HL-60 (cell line): ENCODE results near the gene KIAA0319L.

Experiments
- DNase-seq, 2 experiments: peaks; one replicate each; pipeline ENCODE4 v3.0.0-alpha.2; 2010 to 2020; ENCODE audit warnings: low read depth in 1 of 2, low spot score in 1 of 2
- H3K27ac ChIP-seq: fragments of 250-450 bp; sonication (Bioruptor Pico); replicated peaks from 2 replicates; pipeline ENCODE4 v1.5.1; 2020; ENCODE audit warnings: mild to moderate bottlenecking, moderate library complexity
- H3K27me3 ChIP-seq: fragments of 250-450 bp; sonication (Bioruptor Pico); 2 replicates; pipeline ENCODE4 v1.5.1; 2021; ENCODE audit warnings: mild to moderate bottlenecking, moderate library complexity; ENCODE audit not compliant: insufficient read depth, poor library complexity, severe bottlenecking
- H3K4me3 ChIP-seq: replicated peaks from 2 replicates; pipeline ENCODE4 v1.5.1; 2011; ENCODE audit warnings: mild to moderate bottlenecking, control low read depth, low read length; ENCODE audit not compliant: insufficient read depth
- CTCF ChIP-seq: IDR thresholded peaks from one replicate; pipeline ENCODE4 v1.5.1; 2011; ENCODE audit warnings: low read length, control low read depth, inconsistent platforms; ENCODE audit not compliant: insufficient read depth
- GABPA ChIP-seq: IDR thresholded peaks from 2 replicates; pipeline ENCODE4 v1.6.1; 2012; ENCODE audit warnings: low read depth
- POLR2AphosphoS5 ChIP-seq: IDR thresholded peaks from 2 replicates; pipeline ENCODE4 v1.6.1; 2012; ENCODE audit warnings: low read depth
- REST ChIP-seq: IDR thresholded peaks from 2 replicates; pipeline ENCODE4 v1.6.1; 2012; ENCODE audit warnings: low read depth; ENCODE audit not compliant: insufficient replicate concordance
- SPI1 ChIP-seq: IDR thresholded peaks from 2 replicates; pipeline ENCODE4 v1.6.1; 2012; ENCODE audit warnings: low read depth, mild to moderate bottlenecking, borderline replicate concordance

Gene KIAA0319L

DNA sequence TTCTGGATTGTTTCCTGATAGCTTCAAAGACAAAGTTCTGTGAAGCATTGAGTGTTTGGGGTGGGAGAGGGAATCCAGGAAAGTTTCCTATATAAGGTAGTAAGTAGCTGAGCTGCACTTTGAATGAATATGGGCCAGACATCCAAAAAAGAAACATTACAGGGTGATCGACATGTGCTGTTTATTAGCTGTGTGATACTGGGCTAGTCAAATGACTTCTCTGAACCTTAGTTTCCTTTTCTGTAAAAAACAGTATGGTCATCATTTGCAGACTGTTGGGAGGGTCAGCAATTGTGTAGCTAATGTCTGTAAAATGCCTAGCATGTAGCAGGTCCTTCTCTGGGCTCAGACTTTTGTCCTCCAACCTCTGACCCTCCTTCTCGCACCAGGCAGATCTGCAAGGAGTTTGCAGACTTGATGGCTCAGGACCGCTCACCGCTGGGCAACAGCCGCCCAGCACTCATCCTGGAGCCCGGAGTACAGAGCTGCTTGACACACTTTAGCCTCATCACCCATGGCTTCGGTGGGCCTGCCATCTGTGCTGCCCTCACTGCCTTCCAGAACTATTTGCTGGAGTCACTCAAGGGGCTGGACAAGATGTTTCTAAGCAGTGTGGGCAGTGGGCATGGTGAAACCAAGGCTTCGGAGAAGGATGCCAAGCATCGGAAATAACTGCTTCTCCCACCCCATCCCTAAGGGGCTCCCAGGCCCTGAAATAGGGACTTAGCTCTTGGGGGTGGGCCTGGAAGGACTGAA, 37.0 kb upstream of the KIAA0319L start:
- no peak overlapping the region for H3K27ac ChIP-seq
- no peaks in the 10 kb centered on the region for H3K27me3 ChIP-seq
- H3K4me3 ChIP-seq = no peak overlapping the region
- no peak for DNase-seq
- TF ChIP-seq SPI1 (no peak), CTCF (no peak), GABPA (no peak), REST (no peak), POLR2AphosphoS5 (no peak)

- peak in 1 of 2 experiments; percentile 64 for DNase-seq
- H3K4me3 ChIP-seq = no peak overlapping the region
- TF ChIP-seq CTCF = no peak
- no peak for TF ChIP-seq SPI1
- no peak for TF ChIP-seq REST
- TF ChIP-seq POLR2AphosphoS5 = no peak
- TF ChIP-seq GABPA = no peak
- no peaks in the 10 kb centered on the region for H3K27me3 ChIP-seq
- no peak overlapping the region for H3K27ac ChIP-seq
These were observed 36.0 kb upstream of the KIAA0319L start for GRCh38 chr1:35592991-35593769.

- no peak overlapping the region for H3K4me3 ChIP-seq
- no peak overlapping the region for H3K27ac ChIP-seq
- DNase-seq = no peak
- H3K27me3 ChIP-seq = no peaks in the 10 kb centered on the region
- TF ChIP-seq CTCF (no peak), REST (no peak), SPI1 (no peak), POLR2AphosphoS5 (no peak), GABPA (no peak)
These were observed 34.0 kb upstream of the KIAA0319L start for GRCh38 chr1:35591211-35591610.
